Thyroid gland (tissue), 4 donors: Measurements from ENCODE around the gene ADCY1.
A peak's percentile ranks its signal among the peaks of the same experiment; 100 is the strongest.
"Not testable (repeated sequence)": the region's sequence is repeated elsewhere in the genome, so short reads cannot be mapped to it uniquely, and the experiment has no call there.

ENCODE experiments used
- CTCF ChIP-seq, 6 experiments: fragments of 200-600 bp in 3 of 6; fragments of 450-650 bp in 3 of 6; sonication (generic) in 3 of 6; IDR thresholded peaks; one replicate each; pipeline ENCODE4 v1.5.1; 2016 to 2019; ENCODE audit warnings: antibody characterized with exemption in 6 of 6, mild to moderate bottlenecking in 2 of 6, inconsistent platforms in 1 of 6, moderate library complexity in 1 of 6
- POLR2A ChIP-seq, 2 donors: fragments of 450-650 bp; IDR thresholded peaks; one replicate each; pipeline ENCODE4 v1.6.1; 2017; ENCODE audit warnings: antibody characterized with exemption in 2 of 2, mild to moderate bottlenecking in 2 of 2, moderate library complexity in 1 of 2

GRCh38 chr7:45748976-45749375 lies 174.8 kb downstream of the ADCY1 start:
- TF ChIP-seq CTCF (IDR thresholded peaks at IDR 0.05): peak in 1 of 6 experiments; percentile 18
- TF ChIP-seq POLR2A (IDR thresholded peaks at IDR 0.05): not testable (repeated sequence)
